ENCODE results near the gene KCTD14. TPM values are rescaled to one million over a fixed set of nuclear protein-coding genes. Genes with fewer than 3 reads are reported as not detected.

KCTD14 gene
- total RNA-seq: 1.1 and 1.2 TPM in 2 replicates

GRCh38 chr11:78022397-78023396 lies at the start of gene KCTD14:
Gene KCTD14, minus strand, starts transcription at chr11:78023276. Its CDS starts 27 bp downstream, at chr11:78023249.

GRCh38 chr11:78063440-78064181 lies 40.5 kb upstream of the KCTD14 start, which contains the start of gene THRSP:
Gene THRSP, plus strand, starts transcription at chr11:78063861. Its CDS starts 21 bp downstream, at chr11:78063882.

GRCh38 chr11:77994434-77995362 lies 28.4 kb downstream of the KCTD14 start, which contains the start of gene INTS4:
Gene INTS4, minus strand, starts transcription at chr11:77994668. Its CDS starts 25 bp downstream, at chr11:77994643.

Other genes starting within 250 kb of the KCTD14 start
- gene RSF1, start 202.6 kb downstream of the KCTD14 start, total RNA-seq: 56.1 and 70.5 TPM in 2 replicates
- 39.2 and 42.4 TPM in 2 replicates for gene AAMDC, start 202.1 kb downstream of the KCTD14 start, total RNA-seq
- gene INTS4, start 28.6 kb downstream of the KCTD14 start, total RNA-seq: 52.9 and 59.5 TPM in 2 replicates
- not detected in 2 replicates for gene THRSP, start 40.6 kb upstream of the KCTD14 start, total RNA-seq
- 128 and 143 TPM in 2 replicates for gene NDUFC2, start 56.6 kb upstream of the KCTD14 start, total RNA-seq
- 44.3 and 51.9 TPM in 2 replicates for gene ALG8, start 116.3 kb upstream of the KCTD14 start, total RNA-seq
- 7.8 and 8.0 TPM in 2 replicates for gene KCTD21, start 165.3 kb upstream of the KCTD14 start, total RNA-seq
- 6.6 and 8.9 TPM in 2 replicates for gene USP35, start 165.6 kb upstream of the KCTD14 start, total RNA-seq